T-cell (primary cell): ENCODE data around the gene RFLNA. TPM values are rescaled to one million over a fixed set of nuclear protein-coding genes. Genes with fewer than 3 reads are reported as not detected.

ENCODE experiments used
- ATAC-seq, 4 experiments: fragments of 200-7000 bp in 3 of 4; fragments of 150-1000 bp in 1 of 4; cut with Tn5 transposase; replicated peaks in 1 of 4; 1 replicate in 3 of 4; 2 replicates in 1 of 4; pipeline ENCODE4 v1.10.0; 2021; ENCODE audit warnings: moderate library complexity in 3 of 4, mild to moderate bottlenecking in 2 of 4, moderate number of reproducible peaks in 1 of 4
- CTCF ChIA-PET, 2 donors: fragments of 300-600 bp; sonication (Branson Sonifier 250); formaldehyde crosslinking; loops; one replicate each; lab custom pipeline; 2022; ENCODE audit warnings: antibody characterized with exemption in 2 of 2; lab: Charles Lee
- POLR2A ChIA-PET, 2 donors: fragments of 300-600 bp; sonication (Branson Sonifier 250); formaldehyde crosslinking; loops; one replicate each; lab custom pipeline; 2022; ENCODE audit warnings: antibody characterized with exemption in 2 of 2; lab: Charles Lee
- DNase-seq, 35 experiments: peaks; one replicate each; pipeline versions ENCODE4 v3.0.0 to v3.0.0-alpha.2; 2013 to 2023
- H3K27ac ChIP-seq: one replicate; pipeline ENCODE4 v1.5.1; 2013; ENCODE audit warnings: low read length
- H3K27me3 ChIP-seq, 2 experiments: replicated peaks in 1 of 2; 1 replicate in 1 of 2; 2 replicates in 1 of 2; pipeline versions ENCODE4 v1.6.1 to v1.7.0; 2013; ENCODE audit warnings: low read length in 1 of 2, mixed read lengths in 1 of 2; ENCODE audit not compliant: control insufficient read depth in 2 of 2, insufficient read depth in 2 of 2; ENCODE audit errors: extremely low read depth in 1 of 2
- H3K36me3 ChIP-seq, 2 donors: 1 replicate in 1 of 2; 2 replicates in 1 of 2; pipeline versions ENCODE4 v1.6.1 to v1.7.0; 2013; ENCODE audit warnings: low read length in 1 of 2; ENCODE audit not compliant: control insufficient read depth in 2 of 2, insufficient read depth in 1 of 2; ENCODE audit errors: extremely low read depth in 1 of 2
- H3K4me1 ChIP-seq, 2 experiments: 1 replicate in 1 of 2; 2 replicates in 1 of 2; pipeline versions ENCODE4 v1.6.1 to v1.7.0; 2013; ENCODE audit warnings: low read length in 2 of 2, mixed read lengths in 1 of 2; ENCODE audit not compliant: insufficient read depth in 2 of 2, control insufficient read depth in 1 of 2; ENCODE audit errors: extremely low read depth in 1 of 2
- H3K4me3 ChIP-seq, 2 donors: 1 replicate in 1 of 2; 2 replicates in 1 of 2; pipeline versions ENCODE4 v1.5.1 to v1.7.0; 2013; ENCODE audit warnings: mild to moderate bottlenecking in 2 of 2, low read length in 1 of 2, moderate library complexity in 1 of 2; ENCODE audit not compliant: control insufficient read depth in 1 of 2; ENCODE audit errors: extremely low read depth in 1 of 2
- H3K9me3 ChIP-seq: 2 replicates; pipeline ENCODE4 v1.7.0; 2013
- H3K27ac Mint-ChIP-seq, 2 donors: one replicate each; pipeline ENCODE4 v1.8.0; 2020 to 2021; ENCODE audit warnings: mild to moderate bottlenecking in 2 of 2, mixed read lengths in 2 of 2
- H3K27me3 Mint-ChIP-seq, 2 donors: one replicate each; pipeline ENCODE4 v1.8.0; 2021 to 2022; ENCODE audit warnings: mixed read lengths in 2 of 2
- H3K36me3 Mint-ChIP-seq: one replicate; pipeline ENCODE4 v1.8.0; 2021; ENCODE audit warnings: mixed read lengths
- H3K4me1 Mint-ChIP-seq, 3 donors: one replicate each; pipeline ENCODE4 v1.8.0; 2020 to 2022; ENCODE audit warnings: mixed read lengths in 3 of 3, mild to moderate bottlenecking in 1 of 3
- H3K4me3 Mint-ChIP-seq, 3 donors: one replicate each; pipeline ENCODE4 v1.8.0; 2020 to 2022; ENCODE audit warnings: mild to moderate bottlenecking in 3 of 3, mixed read lengths in 3 of 3, moderate library complexity in 3 of 3
- H3K9me3 Mint-ChIP-seq, 3 donors: one replicate each; pipeline ENCODE4 v1.8.0; 2020 to 2022; ENCODE audit warnings: mixed read lengths in 3 of 3
- WGBS: methylation state at CpG from one replicate; pipeline ENCODE4 v1.1.5; 2013; ENCODE audit warnings: missing lambda C conversion rate; ENCODE audit not compliant: insufficient coverage; 5-methylcytosine and 5-hydroxymethylcytosine counted together
- total RNA-seq, 35 experiments: library from RNA in 6 of 35; stranded (reverse) in 6 of 35; fragments of 120-200 nt in 1 of 35; gene quantifications; one replicate each; pipeline versions ENCODE4 v1.2.1 to v1.2.4 and lab custom pipeline; 2013 to 2026

The RFLNA gene
- total RNA-seq, 5 donors from 2014 or later (not counting 1 experiment from before 2014, with no cell fraction given) = not detected

- H3K9me3 Mint-ChIP-seq = no peaks in the 10 kb centered on the region
- Histone ChIP-seq H3K9me3 (no peaks in the 10 kb centered on the region), H3K4me1 (no peaks in the 10 kb centered on the region), H3K27ac (no peak overlapping the region), H3K27me3 (no peaks in the 10 kb centered on the region), H3K4me3 (no peak overlapping the region), H3K36me3 (peaks cover 31 to 78% of the 10 kb centered on the region in 2 donors)
- peaks cover 33% of the 10 kb centered on the region for H3K36me3 Mint-ChIP-seq
- peaks cover 0 to 6% (median 0%) of the 10 kb centered on the region in 3 donors for H3K4me1 Mint-ChIP-seq
- ATAC-seq (no peak), DNase-seq (no peak)
- no peaks in the 10 kb centered on the region for H3K27me3 Mint-ChIP-seq
- no peak overlapping the region for H3K27ac Mint-ChIP-seq
- ChIA-PET POLR2A (no interaction called here), CTCF (no interaction called here)
- H3K4me3 Mint-ChIP-seq = no peak overlapping the region
- WGBS = 97% methylated on average over 5 of the region's 5 CpGs
Measured at GRCh38 chr12:124356221-124356620, 61.3 kb downstream of the RFLNA start.

- Histone ChIP-seq H3K4me3 (no peak overlapping the region), H3K36me3 (peaks cover 30 to 78% of the 10 kb centered on the region in 2 donors), H3K4me1 (no peaks in the 10 kb centered on the region), H3K27ac (no peak overlapping the region), H3K27me3 (no peaks in the 10 kb centered on the region), H3K9me3 (no peaks in the 10 kb centered on the region)
- ChIA-PET POLR2A (no interaction called here), CTCF (no interaction called here)
- DNase-seq = no peak
- Mint-ChIP-seq H3K4me1 (peaks cover 0 to 6% (median 0%) of the 10 kb centered on the region in 3 donors), H3K27me3 (no peaks in the 10 kb centered on the region), H3K36me3 (peaks cover 33% of the 10 kb centered on the region), H3K9me3 (no peaks in the 10 kb centered on the region), H3K4me3 (no peak overlapping the region), H3K27ac (peak overlapping the region in 1 of 2 donors; percentile 16)
- ATAC-seq = no peak
- 97% methylated on average over 15 of the region's 15 CpGs for WGBS
Measured at GRCh38 chr12:124357616-124358015, 62.7 kb downstream of the RFLNA start.

GRCh38 chr12:124358572-124358971, 63.7 kb downstream of the RFLNA start:
- POLR2A ChIA-PET = no interaction called here
- no peaks in the 10 kb centered on the region for H3K9me3 ChIP-seq
- no peak overlapping the region for H3K4me3 ChIP-seq
- ATAC-seq (no peak), DNase-seq (no peak)
- CTCF ChIA-PET = no interaction called here
- Mint-ChIP-seq H3K27ac (no peak overlapping the region), H3K27me3 (no peaks in the 10 kb centered on the region), H3K36me3 (peaks cover 26% of the 10 kb centered on the region), H3K4me3 (no peak overlapping the region), H3K4me1 (peaks cover 0 to 3% (median 0%) of the 10 kb centered on the region in 3 donors), H3K9me3 (no peaks in the 10 kb centered on the region)
- no peaks in the 10 kb centered on the region for H3K4me1 ChIP-seq
- H3K27me3 ChIP-seq = no peaks in the 10 kb centered on the region
- WGBS = 100% methylated on average over 9 of the region's 11 CpGs
- H3K27ac ChIP-seq = no peak overlapping the region
- H3K36me3 ChIP-seq = peaks cover 30 to 78% of the 10 kb centered on the region in 2 donors

GRCh38 chr12:124359671-124360581, 65.0 kb downstream of the RFLNA start:
- no peak overlapping the region for H3K4me3 ChIP-seq
- Mint-ChIP-seq H3K4me1 (no peaks in the 10 kb centered on the region), H3K36me3 (peaks cover 24% of the 10 kb centered on the region), H3K27me3 (no peaks in the 10 kb centered on the region), H3K9me3 (no peaks in the 10 kb centered on the region), H3K27ac (no peak overlapping the region), H3K4me3 (no peak overlapping the region)
- ATAC-seq (no peak), DNase-seq (no peak)
- H3K4me1 ChIP-seq = no peaks in the 10 kb centered on the region
- H3K27ac ChIP-seq = no peak overlapping the region
- H3K36me3 ChIP-seq = peaks cover 29 to 71% of the 10 kb centered on the region in 2 donors
- ChIA-PET CTCF (no interaction called here), POLR2A (no interaction called here)
- no peaks in the 10 kb centered on the region for H3K27me3 ChIP-seq
- WGBS = 92% methylated on average over 37 of the region's 37 CpGs
- no peaks in the 10 kb centered on the region for H3K9me3 ChIP-seq

- peaks cover 0 to 3% (median 0%) of the 10 kb centered on the region in 3 donors for H3K4me1 Mint-ChIP-seq
Measured at GRCh38 chr12:124361074-124361970, 66.4 kb downstream of the RFLNA start.

GRCh38 chr12:124361996-124362395, 67.1 kb downstream of the RFLNA start:
- WGBS = 98% methylated on average over 15 of the region's 15 CpGs
- CTCF ChIA-PET = interaction anchor here in 1 of 2 donors (0.8 kb wide), 1 partner anchor 12 kb away, joined by 3 read pairs; no protein-coding TSS in a partner anchor

More at GRCh38 chr12:124361074-124361970, 66.4 kb downstream of the RFLNA start:
- Histone ChIP-seq H3K36me3 (peaks cover 21 to 64% of the 10 kb centered on the region in 2 donors), H3K9me3 (no peaks in the 10 kb centered on the region), H3K27ac (no peak overlapping the region), H3K27me3 (no peaks in the 10 kb centered on the region), H3K4me3 (no peak overlapping the region), H3K4me1 (no peaks in the 10 kb centered on the region)
- Mint-ChIP-seq H3K27me3 (no peaks in the 10 kb centered on the region), H3K27ac (no peak overlapping the region), H3K4me3 (no peak overlapping the region), H3K36me3 (peaks cover 24% of the 10 kb centered on the region), H3K9me3 (no peaks in the 10 kb centered on the region)
- ChIA-PET CTCF (no interaction called here), POLR2A (no interaction called here)
- DNase-seq (no peak), ATAC-seq (no peak)
- WGBS = 96% methylated on average over 18 of the region's 21 CpGs

More at GRCh38 chr12:124361996-124362395, 67.1 kb downstream of the RFLNA start:
- H3K4me3 ChIP-seq = no peak overlapping the region
- no peak for DNase-seq
- no peak overlapping the region for H3K4me3 Mint-ChIP-seq
- H3K27ac ChIP-seq = no peak overlapping the region
- no peak overlapping the region for H3K27ac Mint-ChIP-seq
- peaks cover 20 to 59% of the 10 kb centered on the region in 2 donors for H3K36me3 ChIP-seq
- peaks cover 0 to 3% (median 0%) of the 10 kb centered on the region in 3 donors for H3K4me1 Mint-ChIP-seq
- no peaks in the 10 kb centered on the region for H3K9me3 ChIP-seq
- H3K27me3 ChIP-seq = no peaks in the 10 kb centered on the region
- no peaks in the 10 kb centered on the region for H3K9me3 Mint-ChIP-seq
- H3K27me3 Mint-ChIP-seq = no peaks in the 10 kb centered on the region
- no peak for ATAC-seq
- peaks cover 25% of the 10 kb centered on the region for H3K36me3 Mint-ChIP-seq
- POLR2A ChIA-PET = no interaction called here
- H3K4me1 ChIP-seq = no peaks in the 10 kb centered on the region
